ENCODE measurements around the gene WDR1. TPM values are rescaled to one million over a fixed set of nuclear protein-coding genes. Genes with fewer than 3 reads are reported as not detected.

WDR1 gene
- total RNA-seq, 1 experiment from 2014 or later, result 223 TPM

GRCh38 chr4:10030972-10031667 lies 85.5 kb downstream of the WDR1 start:
- no peak overlapping the region for H3K4me2 ChIP-seq (ENCODE audit: low read length)
- H3K27ac ChIP-seq (ENCODE audit: low read depth, low read length), result no peak overlapping the region
- H3K4me3 ChIP-seq (replicated peaks in 1 of 2; ENCODE audit: low read depth in 1 of 2, low read length in 2 of 2), result no peak overlapping the region
- no peaks in the 10 kb centered on the region for H3K79me2 ChIP-seq (ENCODE audit: insufficient read depth, low read length)
- ChIA-PET RAD21 (ENCODE audit: low non-redundant PET in 1 of 2, low total read pairs in 2 of 2, uncharacterized antibody in 2 of 2, unreplicated experiment in 2 of 2) (no interaction called here), CTCF (no interaction called here), POLR2A (no interaction called here)
- no peak for TF ChIP-seq REST (IDR thresholded peaks at IDR 0.05; ENCODE audit: low read depth)
- no peak for TF ChIP-seq EZH2 (IDR thresholded peaks at IDR 0.05)
- no peak for TF ChIP-seq YY1 (IDR thresholded peaks at IDR 0.05; ENCODE audit: extremely low read depth, insufficient replicate concordance, low read depth, low read length)
- TF ChIP-seq ZNF274 (IDR thresholded peaks at IDR 0.05; ENCODE audit: low read depth, low read length), result no peak
- TF ChIP-seq ZBTB33 (IDR thresholded peaks at IDR 0.05; ENCODE audit: extremely low read depth, insufficient replicate concordance, low read length), result no peak
- TF ChIP-seq RAD21 (IDR thresholded peaks at IDR 0.05; ENCODE audit: low read depth), result no peak
- TF ChIP-seq EGR1 (IDR thresholded peaks at IDR 0.05; ENCODE audit: low read depth), result no peak
- no peak for TF ChIP-seq TCF7L2 (IDR thresholded peaks at IDR 0.05; ENCODE audit: borderline replicate concordance, extremely low read depth, insufficient read depth, insufficient read length)
- TF ChIP-seq ZFX (IDR thresholded peaks at IDR 0.05), result no peak
- no peak for TF ChIP-seq FOSL1 (IDR thresholded peaks at IDR 0.05; ENCODE audit: low read depth)
- no peak for TF ChIP-seq POLR2A (IDR thresholded peaks at IDR 0.05; ENCODE audit: borderline replicate concordance, extremely low read depth, insufficient read depth, insufficient read length)
- TF ChIP-seq MAX (IDR thresholded peaks at IDR 0.05), result no peak
- TF ChIP-seq SRF (IDR thresholded peaks at IDR 0.05; ENCODE audit: low read depth), result no peak
- H4K20me1 ChIP-seq (ENCODE audit: insufficient read depth), result no peaks in the 10 kb centered on the region
- H2AFZ ChIP-seq (ENCODE audit: low read depth, low read length, poor library complexity, severe bottlenecking), result no peak overlapping the region
- H3K9ac ChIP-seq (ENCODE audit: low read length), result no peak overlapping the region
- intact Hi-C loops (cut with micrococcal nuclease), result no loop called here
- peaks cover 12 to 29% of the 10 kb centered on the region in 2 experiments for H3K4me1 ChIP-seq (ENCODE audit: control insufficient read depth in 1 of 2, insufficient read depth in 2 of 2, low read length in 2 of 2)
- no TSS peak for BruUV-seq (replicated peaks)
- no peak for DNase-seq (ENCODE audit: low read depth, low spot score)
- no peaks in the 10 kb centered on the region for H3K9me3 ChIP-seq (ENCODE audit: control insufficient read depth in 1 of 2, insufficient read depth in 1 of 2, low read depth in 1 of 2, low read length in 2 of 2)
- H3K9me2 ChIP-seq (ENCODE audit: insufficient read depth), result no peaks in the 10 kb centered on the region
- no peaks in the 10 kb centered on the region for H3K36me3 ChIP-seq (ENCODE audit: control insufficient read depth in 1 of 2, insufficient read depth in 2 of 2, low read length in 2 of 2)
- H3K27me3 ChIP-seq (ENCODE audit: insufficient read depth, low read length), result no peaks in the 10 kb centered on the region
- no peak for ATAC-seq
